LoVo (cell line): ENCODE results near the gene SAPCD1.

Experiments
- DNase-seq: peaks from one replicate; pipeline ENCODE4 v3.0.0-alpha.2; 2016; ENCODE audit warnings: low spot score

The SAPCD1 gene

DNA sequence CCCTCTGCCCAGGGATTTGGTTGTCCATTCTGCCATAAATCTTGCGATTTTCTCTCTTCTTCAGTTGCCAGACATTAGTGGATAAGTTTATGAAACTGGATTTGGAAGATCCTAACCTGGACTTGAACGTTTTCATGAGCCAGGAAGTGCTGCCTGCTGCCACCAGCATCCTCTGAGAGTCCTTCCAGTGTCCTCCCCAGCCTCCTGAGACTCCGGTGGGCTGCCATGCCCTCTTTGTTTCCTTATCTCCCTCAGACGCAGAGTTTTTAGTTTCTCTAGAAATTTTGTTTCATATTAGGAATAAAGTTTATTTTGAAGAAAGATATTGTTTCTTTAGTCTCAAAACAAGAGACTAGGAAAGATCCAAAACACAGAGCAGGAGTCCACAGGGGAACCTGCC is at the start of gene SAPCD1:
SAPCD1 (plus strand) TSS at position 301 of the 400 bp plus-strand sequence. CDS start 399 bp downstream, outside the sequence.
- DNase-seq = no peak

DNA sequence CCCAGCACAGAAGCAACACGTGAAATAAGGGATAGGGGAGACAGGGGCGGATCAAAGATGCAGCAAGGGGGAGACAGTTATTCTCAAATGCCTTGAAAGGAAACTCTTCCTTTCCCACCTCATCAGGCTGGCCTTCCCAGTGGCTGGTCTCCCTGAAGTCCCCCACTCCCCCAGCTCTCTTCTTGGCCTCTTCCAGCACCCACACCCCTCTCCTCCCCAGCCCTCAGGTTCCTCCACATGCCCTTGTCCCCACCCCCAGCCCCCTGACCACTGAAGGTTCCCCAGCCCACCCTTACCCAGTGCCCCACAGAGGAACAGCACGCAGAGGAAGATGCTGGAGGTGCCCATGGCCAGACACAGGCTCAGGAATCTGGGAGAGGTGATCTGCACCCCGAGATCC is 49.0 kb upstream of the SAPCD1 start:
- no peak for DNase-seq

GRCh38 chr6:31713991-31714684 is 48.3 kb upstream of the SAPCD1 start:
- DNase-seq = no peak

GRCh38 chr6:31715022-31715958 is 47.2 kb upstream of the SAPCD1 start, which contains the start of gene LY6G6D:
LY6G6D (plus strand) TSS chr6:31715348; CDS start chr6:31715356, 8 bp downstream.
- no peak for DNase-seq

DNA sequence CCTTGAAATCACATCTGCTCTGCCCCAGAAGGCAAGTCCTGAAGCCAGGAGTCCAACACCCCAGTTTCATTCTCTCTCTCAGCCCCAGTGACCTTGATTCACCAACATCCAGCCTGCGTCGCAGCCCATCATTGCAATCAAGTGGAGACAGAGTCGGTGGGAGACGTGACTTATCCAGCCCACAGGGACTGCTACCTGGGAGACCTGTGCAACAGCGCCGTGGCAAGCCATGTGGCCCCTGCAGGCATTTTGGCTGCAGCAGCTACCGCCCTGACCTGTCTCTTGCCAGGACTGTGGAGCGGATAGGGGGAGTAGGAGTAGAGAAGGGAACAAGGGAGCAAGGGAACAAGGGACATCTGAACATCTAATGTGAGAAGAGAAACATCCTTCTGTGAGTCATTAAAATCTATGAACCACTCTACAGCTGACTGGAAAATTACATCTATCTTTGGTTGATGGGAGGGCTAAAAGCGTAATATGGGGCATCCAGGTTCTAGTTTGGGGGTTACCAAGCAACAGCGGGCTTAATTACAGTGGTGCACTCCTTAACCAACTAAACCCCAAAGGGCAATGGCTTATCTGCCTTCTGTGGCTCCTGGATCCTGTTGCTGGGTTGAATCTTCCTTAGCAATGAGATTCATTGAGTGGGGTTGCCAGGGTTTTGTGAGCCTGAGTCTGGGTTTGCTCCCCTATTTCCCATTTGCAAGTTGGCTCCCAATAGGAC is 44.8 kb upstream of the SAPCD1 start:
- no peak for DNase-seq

DNA sequence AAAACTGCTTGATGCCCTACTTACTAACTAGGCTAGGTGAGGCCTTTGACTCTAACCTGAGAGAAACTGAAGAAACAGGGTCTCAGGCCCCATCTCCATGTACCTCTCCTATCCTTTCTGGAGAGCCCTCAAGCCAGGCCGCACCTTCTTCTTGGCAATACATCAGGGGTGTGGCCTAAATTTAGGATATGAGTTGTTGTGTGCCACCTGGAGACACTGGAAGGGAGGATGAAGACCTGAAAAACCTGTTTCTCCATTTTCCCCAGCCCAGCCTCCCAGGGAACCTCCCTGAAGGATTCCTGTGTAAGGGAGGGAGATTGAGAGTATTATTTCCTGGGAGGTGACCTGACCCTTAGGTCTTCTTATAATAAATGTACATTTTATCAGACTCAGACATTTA is 44.2 kb upstream of the SAPCD1 start:
- peak; percentile 78 for DNase-seq

GRCh38 chr6:31719001-31719400 is 43.5 kb upstream of the SAPCD1 start:
- no peak for DNase-seq

- DNase-seq = no peak
These were observed 42.2 kb upstream of the SAPCD1 start for GRCh38 chr6:31720196-31720770.

GRCh38 chr6:31721351-31722020 is 41.0 kb upstream of the SAPCD1 start, which contains the start of gene LY6G6C:
LY6G6C (minus strand) TSS chr6:31721746; CDS start chr6:31721679, 67 bp downstream.
- DNase-seq = no peak

DNA sequence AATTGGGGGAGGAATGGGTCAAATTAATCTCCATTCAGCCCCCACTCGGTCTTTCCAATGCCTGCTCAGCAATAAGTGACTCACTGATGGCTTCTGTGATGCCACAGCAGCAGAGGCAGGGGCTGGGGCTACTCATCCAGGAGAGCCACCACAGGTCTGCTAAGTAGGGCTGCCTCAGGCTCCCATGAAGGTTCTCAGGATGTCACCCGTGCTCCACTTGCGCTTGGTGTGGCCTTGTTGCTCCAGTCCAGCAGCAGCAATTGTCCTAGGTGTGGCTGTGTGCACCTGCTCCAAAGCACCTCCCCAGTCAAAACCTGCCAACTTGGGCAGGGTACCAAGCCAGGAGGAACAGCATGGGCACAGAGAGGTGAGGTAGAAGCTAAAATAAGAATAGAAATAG is 40.3 kb upstream of the SAPCD1 start:
- DNase-seq = no peak

GRCh38 chr6:31723245-31723979 is 39.0 kb upstream of the SAPCD1 start, which contains the start of gene MPIG6B:
MPIG6B (plus strand) TSS chr6:31723373; CDS start chr6:31723384, 11 bp downstream.
- DNase-seq = no peak

DNA sequence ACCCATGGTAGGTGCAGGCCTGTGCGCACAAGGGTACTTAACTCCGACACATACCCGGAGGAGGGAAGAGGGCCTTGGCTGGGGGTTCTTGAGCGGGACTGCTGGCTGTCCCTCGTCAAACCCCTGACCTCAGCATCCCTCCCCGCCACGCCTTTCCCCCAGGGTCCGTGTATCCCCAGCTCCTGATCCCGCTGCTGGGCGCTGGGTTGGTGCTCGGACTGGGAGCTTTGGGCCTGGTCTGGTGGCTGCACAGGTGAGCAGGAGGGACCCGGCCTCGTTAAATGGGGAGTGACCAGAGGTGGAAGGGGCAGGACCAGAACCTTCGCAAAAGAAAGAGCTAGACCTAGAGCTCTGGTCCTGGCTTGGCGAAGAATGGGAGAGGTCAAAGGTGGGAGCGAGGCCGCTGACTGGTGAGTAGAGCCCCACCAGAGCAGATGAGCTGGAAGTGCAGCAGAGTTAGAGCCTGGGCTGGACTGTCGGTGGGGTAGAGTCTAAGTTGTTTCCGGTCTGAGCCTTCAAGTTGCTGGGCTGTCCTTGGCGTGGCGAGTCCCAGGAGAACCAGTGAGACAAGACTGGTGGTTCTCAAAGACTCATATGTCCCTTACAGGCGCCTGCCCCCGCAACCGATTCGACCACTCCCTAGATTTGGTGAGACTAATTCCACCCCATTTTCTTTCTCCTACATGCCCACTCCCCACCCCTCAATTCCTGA is 38.3 kb upstream of the SAPCD1 start:
- DNase-seq = no peak

DNA sequence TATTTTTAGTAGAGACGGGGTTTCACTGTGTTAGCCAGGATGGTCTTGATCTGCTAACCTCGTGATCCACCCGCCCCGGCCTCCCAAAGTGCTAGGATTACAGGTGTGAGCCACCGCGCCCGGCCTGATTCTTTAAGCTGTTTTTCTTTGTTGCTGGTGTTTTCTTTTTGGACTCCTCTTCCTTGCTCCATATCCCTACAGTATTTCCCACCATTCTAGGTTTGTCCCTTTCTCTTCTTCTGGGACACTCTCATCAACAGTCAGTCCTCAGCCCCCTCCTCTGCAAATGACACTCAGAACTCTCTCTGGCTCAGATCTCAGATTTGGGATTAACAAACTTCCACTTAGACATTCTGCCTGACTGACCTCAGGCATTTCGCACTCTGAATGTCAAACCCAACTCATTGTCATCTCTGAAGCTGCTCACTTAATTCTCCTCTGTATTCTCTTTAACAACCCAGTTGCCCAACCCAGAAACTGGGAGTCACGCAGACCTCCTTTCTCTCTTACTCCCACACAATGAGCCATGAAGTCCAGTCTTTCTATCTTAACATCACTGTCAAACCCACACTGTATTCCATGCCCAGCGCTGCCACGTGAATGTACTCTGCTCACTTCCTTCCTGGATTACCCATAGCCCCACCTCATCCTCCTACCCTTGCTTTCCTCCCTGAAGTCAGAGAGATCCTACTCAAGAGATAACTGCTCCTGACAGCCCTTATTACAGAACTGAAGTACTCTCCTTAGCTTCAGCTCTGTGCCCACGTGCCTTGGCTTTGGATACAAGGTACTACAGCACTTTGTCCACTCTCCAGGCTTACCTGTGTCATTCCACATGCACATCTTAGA is 36.7 kb upstream of the SAPCD1 start:
- no peak for DNase-seq

DNA sequence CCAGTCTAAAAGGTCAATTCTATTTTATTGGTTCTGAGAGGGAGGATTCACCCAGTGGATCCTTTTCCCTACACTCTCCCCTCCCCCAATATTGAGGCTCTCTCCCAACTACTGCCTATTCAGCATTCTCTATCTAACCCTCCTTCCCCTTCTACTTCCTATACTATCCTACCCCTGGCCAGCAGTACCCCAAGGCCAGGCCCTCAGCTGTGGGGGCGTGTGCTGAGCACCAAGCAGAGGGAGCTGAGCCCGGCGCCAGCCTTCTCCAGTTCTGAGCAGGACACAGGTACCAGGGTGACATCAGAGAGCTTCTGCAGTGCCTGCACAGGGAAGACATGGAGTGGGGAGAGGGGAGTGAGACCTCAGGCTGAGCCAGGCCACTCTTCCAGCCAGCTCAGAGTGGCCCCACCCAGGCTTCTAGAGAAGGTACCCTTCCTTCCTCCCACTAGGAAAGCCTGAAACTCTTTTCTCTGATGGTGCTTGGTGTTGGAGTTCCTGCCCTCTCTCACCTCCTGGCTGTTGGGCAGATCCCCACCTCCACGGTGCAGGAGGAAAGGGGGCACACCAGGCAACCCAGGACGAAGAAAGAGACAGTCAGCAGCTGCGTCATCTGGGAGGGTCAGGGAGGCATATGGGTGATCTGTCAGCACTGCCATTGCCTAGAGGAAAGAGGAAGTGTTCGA is 35.3 kb upstream of the SAPCD1 start:
- no peak for DNase-seq

DNA sequence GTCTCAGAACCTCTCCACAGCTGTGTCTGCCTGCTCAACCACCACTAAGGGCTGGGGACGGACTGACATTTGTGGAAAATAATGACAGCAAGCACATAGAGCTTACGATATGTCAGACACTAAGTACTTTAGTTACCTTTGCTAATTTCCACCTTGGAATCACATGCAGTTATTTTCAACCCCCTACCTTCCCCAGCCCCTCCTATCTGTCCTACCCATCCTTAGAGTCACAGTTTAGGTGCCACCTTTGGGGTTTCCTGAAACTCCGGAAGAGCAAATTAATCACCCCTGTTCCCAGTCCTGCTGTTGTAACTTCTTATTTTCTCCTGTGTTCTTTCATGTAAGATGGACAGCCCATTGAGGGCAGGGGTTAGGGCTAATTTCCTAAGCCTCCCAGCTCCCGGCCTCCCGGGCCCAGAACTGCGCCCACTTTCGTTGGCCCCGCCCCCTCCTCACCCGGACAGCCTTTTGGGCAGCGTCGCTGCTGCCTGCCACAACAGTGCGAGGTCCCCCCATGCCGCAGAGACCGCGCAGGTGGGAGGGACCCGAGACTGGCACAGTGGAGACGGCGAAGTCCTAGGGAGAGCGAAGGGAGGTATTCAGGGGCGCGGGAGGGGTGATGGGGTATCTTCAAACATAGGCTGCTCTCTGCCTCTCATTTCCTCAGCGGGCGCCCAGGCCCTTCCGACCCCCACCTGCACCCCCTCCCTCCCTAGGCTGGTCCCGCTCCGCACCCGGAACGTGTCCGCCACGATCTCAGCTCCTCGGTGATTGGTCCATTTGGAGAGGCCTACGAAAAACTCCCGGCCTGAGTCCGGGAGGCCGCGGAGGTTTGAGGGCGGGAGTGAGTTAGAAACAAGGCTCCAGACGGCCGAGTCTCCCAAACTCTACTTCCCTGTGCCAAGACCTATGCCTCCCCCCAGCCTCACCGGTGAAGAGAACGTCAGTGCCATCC is 34.5 kb upstream of the SAPCD1 start:
- DNase-seq = no peak

DNA sequence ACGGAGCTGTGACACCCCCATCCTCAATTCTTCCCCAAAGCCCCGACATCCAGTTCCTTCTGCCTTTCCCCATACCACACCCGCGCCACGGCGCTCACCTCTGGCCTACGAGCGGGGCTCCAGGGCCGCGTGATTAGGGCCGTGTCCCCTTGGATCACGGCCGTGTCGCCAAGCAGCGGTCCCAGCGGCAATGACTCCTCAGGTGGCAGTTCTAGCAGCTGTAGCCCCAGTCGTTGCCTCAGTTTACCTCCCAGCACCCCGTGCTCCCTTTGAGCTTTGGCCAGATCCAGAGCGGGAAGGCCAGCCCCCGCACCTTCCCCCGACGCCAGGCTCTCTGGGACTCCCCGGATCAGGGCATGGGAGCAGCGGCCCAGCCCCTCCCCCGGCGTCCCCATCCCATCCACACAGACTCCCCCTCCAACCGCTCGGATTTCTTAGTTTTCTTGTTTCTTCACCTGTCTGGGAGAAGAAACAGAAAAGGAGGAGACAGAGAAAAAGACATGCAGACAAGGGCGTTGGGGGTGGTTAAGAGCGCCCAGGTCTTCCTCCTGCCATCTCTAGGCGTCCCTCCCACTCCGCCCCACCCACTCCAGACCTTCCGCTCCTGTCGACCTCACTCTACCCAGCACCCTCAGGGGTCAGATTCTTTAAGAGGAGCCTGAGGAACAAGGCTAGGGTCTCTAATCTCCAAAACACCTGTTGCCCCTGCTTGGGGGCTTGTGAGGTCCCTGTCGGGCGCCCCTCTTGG is 33.5 kb upstream of the SAPCD1 start, which contains the start of gene DDAH2:
DDAH2 (minus strand) TSS at position 533 of the 748 bp plus-strand sequence; CDS start at position 395, 138 bp downstream.
- no peak for DNase-seq
